Osteocyte (in vitro differentiated cells): ENCODE data around the gene GNAL. TPM values are rescaled to one million over a fixed set of nuclear protein-coding genes. Genes with fewer than 3 reads are reported as not detected.

Experiments
- DNase-seq: peaks from one replicate; pipeline ENCODE4 v3.0.0; 2021; ENCODE audit warnings: mixed read lengths; ENCODE audit not compliant: unreplicated experiment; ENCODE audit errors: extremely low spot score
- H3K27ac Mint-ChIP-seq: one replicate; pipeline ENCODE4 v1.8.0; 2021; ENCODE audit warnings: mild to moderate bottlenecking, mixed read lengths; ENCODE audit not compliant: unreplicated experiment
- H3K27me3 Mint-ChIP-seq: one replicate; pipeline ENCODE4 v1.8.0; 2021; ENCODE audit warnings: mixed read lengths; ENCODE audit not compliant: unreplicated experiment
- H3K36me3 Mint-ChIP-seq: one replicate; pipeline ENCODE4 v1.8.0; 2021; ENCODE audit warnings: mixed read lengths; ENCODE audit not compliant: unreplicated experiment
- H3K4me1 Mint-ChIP-seq: one replicate; pipeline ENCODE4 v1.8.0; 2021; ENCODE audit warnings: mixed read lengths; ENCODE audit not compliant: unreplicated experiment
- H3K4me3 Mint-ChIP-seq: one replicate; pipeline ENCODE4 v1.8.0; 2021; ENCODE audit warnings: mild to moderate bottlenecking, moderate library complexity, mixed read lengths; ENCODE audit not compliant: unreplicated experiment
- H3K9me3 Mint-ChIP-seq: one replicate; pipeline ENCODE4 v1.8.0; 2021; ENCODE audit warnings: mixed read lengths; ENCODE audit not compliant: unreplicated experiment
- CTCF ChIP-seq: fragments of 200-600 bp; sonication (generic); IDR thresholded peaks from 2 replicates; pipeline ENCODE4 v1.5.0; 2021; ENCODE audit warnings: antibody characterized with exemption, mild to moderate bottlenecking, moderate library complexity
- total RNA-seq: library from RNA; stranded (reverse); gene quantifications from 2 replicates; pipeline ENCODE4 v1.2.1, GENCODE V29; 2021

GNAL gene
- total RNA-seq, 1 donor from 2014 or later: 1.2 TPM

GRCh38 chr18:11811009-11811408, 121.9 kb downstream of the GNAL start:
- Mint-ChIP-seq H3K4me1 (peaks cover 8% of the 10 kb centered on the region), H3K9me3 (peaks cover 4% of the 10 kb centered on the region), H3K27me3 (peaks cover 10% of the 10 kb centered on the region), H3K36me3 (no peaks in the 10 kb centered on the region), H3K4me3 (no peak overlapping the region), H3K27ac (no peak overlapping the region)
- TF ChIP-seq CTCF: no peak
- DNase-seq: no peak

- DNase-seq: no peak
- no peak for TF ChIP-seq CTCF
- H3K27me3 Mint-ChIP-seq: peaks cover 37% of the 10 kb centered on the region
- H3K36me3 Mint-ChIP-seq: no peaks in the 10 kb centered on the region
- H3K4me1 Mint-ChIP-seq: no peaks in the 10 kb centered on the region
- no peaks in the 10 kb centered on the region for H3K9me3 Mint-ChIP-seq
- no peak overlapping the region for H3K4me3 Mint-ChIP-seq
- no peak overlapping the region for H3K27ac Mint-ChIP-seq
Observed at GRCh38 chr18:11817229-11817628, 128.2 kb downstream of the GNAL start.

GRCh38 chr18:11818486-11819203, 129.6 kb downstream of the GNAL start:
- no peak for DNase-seq
- Mint-ChIP-seq H3K9me3 (no peaks in the 10 kb centered on the region), H3K27me3 (peaks cover 37% of the 10 kb centered on the region), H3K4me3 (no peak overlapping the region), H3K27ac (no peak overlapping the region), H3K36me3 (no peaks in the 10 kb centered on the region), H3K4me1 (no peaks in the 10 kb centered on the region)
- TF ChIP-seq CTCF: no peak

GRCh38 chr18:11819938-11820337, 130.9 kb downstream of the GNAL start:
- H3K9me3 Mint-ChIP-seq: no peaks in the 10 kb centered on the region
- no peaks in the 10 kb centered on the region for H3K36me3 Mint-ChIP-seq
- DNase-seq: no peak
- H3K4me3 Mint-ChIP-seq: no peak overlapping the region
- no peak overlapping the region for H3K27ac Mint-ChIP-seq
- TF ChIP-seq CTCF: no peak
- H3K27me3 Mint-ChIP-seq: peaks cover 31% of the 10 kb centered on the region
- H3K4me1 Mint-ChIP-seq: no peaks in the 10 kb centered on the region

GRCh38 chr18:11820697-11821096, 131.6 kb downstream of the GNAL start:
- Mint-ChIP-seq H3K9me3 (no peaks in the 10 kb centered on the region), H3K36me3 (no peaks in the 10 kb centered on the region), H3K4me3 (no peak overlapping the region), H3K27me3 (peaks cover 27% of the 10 kb centered on the region), H3K4me1 (no peaks in the 10 kb centered on the region), H3K27ac (no peak overlapping the region)
- no peak for TF ChIP-seq CTCF
- DNase-seq: no peak
